ENCODE measurements around the gene KLF8. TPM values are rescaled to one million over a fixed set of nuclear protein-coding genes. Genes with fewer than 3 reads are reported as not detected.
A peak's percentile ranks its signal among the peaks of the same experiment; 100 is the strongest.

The KLF8 gene
- total and polyA plus RNA-seq, 9 donors: 2.3 to 6.9 (median 4.2) TPM

GRCh38 chrX:56231537-56232090 lies 542 bp upstream of the KLF8 start:
- DNase-seq: peak; percentile 50

GRCh38 chrX:56233100-56233499 lies 944 bp downstream of the KLF8 start:
- Histone ChIP-seq H3K9me3 (replicated peaks; ENCODE audit: control insufficient read depth, low read depth, low read length) (no peaks in the 10 kb centered on the region), H3K27me3 (ENCODE audit: control insufficient read depth, insufficient read depth, low read length) (peaks cover 27% of the 10 kb centered on the region), H3K36me3 (ENCODE audit: control insufficient read depth, insufficient read depth, low read length) (no peaks in the 10 kb centered on the region), H3K27ac (ENCODE audit: low read length) (peak overlapping the region; percentile 59), H3K4me1 (ENCODE audit: control insufficient read depth, insufficient read depth, low read length) (peaks cover 4% of the 10 kb centered on the region), H3K4me3 (ENCODE audit: low read length) (peak overlapping the region; percentile 47)
- peak; percentile 23 for DNase-seq
- WGBS (ENCODE audit: insufficient coverage): no CpG with 5 or more reads among the region's 17 CpGs

More at GRCh38 chrX:56231537-56232090, 542 bp upstream of the KLF8 start:
- 59% methylated on average over 3 of the region's 10 CpGs for WGBS (ENCODE audit: insufficient coverage)
- no peaks in the 10 kb centered on the region for H3K36me3 ChIP-seq (ENCODE audit: control insufficient read depth, insufficient read depth, low read length)
- peak overlapping the region; percentile 47 for H3K4me3 ChIP-seq (ENCODE audit: low read length)
- H3K27me3 ChIP-seq (ENCODE audit: control insufficient read depth, insufficient read depth, low read length): peaks cover 30% of the 10 kb centered on the region
- H3K9me3 ChIP-seq (replicated peaks; ENCODE audit: control insufficient read depth, low read depth, low read length): no peaks in the 10 kb centered on the region
- H3K4me1 ChIP-seq (ENCODE audit: control insufficient read depth, insufficient read depth, low read length): peaks cover 4% of the 10 kb centered on the region
- H3K27ac ChIP-seq (ENCODE audit: low read length): peak overlapping the region; percentile 20

GRCh38 chrX:56233682-56234081 lies 1.5 kb downstream of the KLF8 start:
- Histone ChIP-seq H3K4me1 (ENCODE audit: control insufficient read depth, insufficient read depth, low read length) (peaks cover 4% of the 10 kb centered on the region), H3K9me3 (replicated peaks; ENCODE audit: control insufficient read depth, low read depth, low read length) (no peaks in the 10 kb centered on the region), H3K4me3 (ENCODE audit: low read length) (peak overlapping the region; percentile 47), H3K36me3 (ENCODE audit: control insufficient read depth, insufficient read depth, low read length) (no peaks in the 10 kb centered on the region), H3K27me3 (ENCODE audit: control insufficient read depth, insufficient read depth, low read length) (peaks cover 27% of the 10 kb centered on the region), H3K27ac (ENCODE audit: low read length) (peak overlapping the region; percentile 59)
- peak; percentile 64 for DNase-seq
- WGBS (ENCODE audit: insufficient coverage): 14% methylated on average over 6 of the region's 8 CpGs

GRCh38 chrX:56248492-56248891 lies 16.3 kb downstream of the KLF8 start:
- no peaks in the 10 kb centered on the region for H3K9me3 ChIP-seq (replicated peaks; ENCODE audit: control insufficient read depth, low read depth, low read length)
- no peak overlapping the region for H3K4me3 ChIP-seq (ENCODE audit: low read length)
- H3K4me1 ChIP-seq (ENCODE audit: control insufficient read depth, insufficient read depth, low read length): no peaks in the 10 kb centered on the region
- WGBS (ENCODE audit: insufficient coverage): 0% methylated on average over 1 of the region's 5 CpGs
- no peak overlapping the region for H3K27ac ChIP-seq (ENCODE audit: low read length)
- peak; percentile 58 for DNase-seq
- H3K36me3 ChIP-seq (ENCODE audit: control insufficient read depth, insufficient read depth, low read length): no peaks in the 10 kb centered on the region
- peaks cover 2% of the 10 kb centered on the region for H3K27me3 ChIP-seq (ENCODE audit: control insufficient read depth, insufficient read depth, low read length)

- WGBS (ENCODE audit: insufficient coverage): 75% methylated on average over 7 of the region's 10 CpGs
- Histone ChIP-seq H3K27ac (ENCODE audit: low read length) (no peak overlapping the region), H3K36me3 (ENCODE audit: control insufficient read depth, insufficient read depth, low read length) (no peaks in the 10 kb centered on the region), H3K27me3 (ENCODE audit: control insufficient read depth, insufficient read depth, low read length) (peaks cover 5% of the 10 kb centered on the region), H3K9me3 (replicated peaks; ENCODE audit: control insufficient read depth, low read depth, low read length) (no peaks in the 10 kb centered on the region), H3K4me3 (ENCODE audit: low read length) (no peak overlapping the region), H3K4me1 (ENCODE audit: control insufficient read depth, insufficient read depth, low read length) (no peaks in the 10 kb centered on the region)
- DNase-seq: no peak
Measured at GRCh38 chrX:56253832-56254703, 21.9 kb downstream of the KLF8 start.

GRCh38 chrX:56268888-56269287 lies 36.7 kb downstream of the KLF8 start:
- Histone ChIP-seq H3K27ac (ENCODE audit: low read length) (no peak overlapping the region), H3K4me3 (ENCODE audit: low read length) (no peak overlapping the region), H3K36me3 (ENCODE audit: control insufficient read depth, insufficient read depth, low read length) (peaks cover 3% of the 10 kb centered on the region), H3K27me3 (ENCODE audit: control insufficient read depth, insufficient read depth, low read length) (peaks cover 6% of the 10 kb centered on the region), H3K4me1 (ENCODE audit: control insufficient read depth, insufficient read depth, low read length) (no peaks in the 10 kb centered on the region), H3K9me3 (replicated peaks; ENCODE audit: control insufficient read depth, low read depth, low read length) (no peaks in the 10 kb centered on the region)
- DNase-seq: no peak
- WGBS (ENCODE audit: insufficient coverage): no CpG with 5 or more reads among the region's 1 CpG

GRCh38 chrX:56278692-56279091 lies 46.5 kb downstream of the KLF8 start:
- whole genome bisulfite sequencing (ENCODE audit: insufficient coverage): no CpG with 5 or more reads among the region's 1 CpG
- no peak overlapping the region for H3K27ac ChIP-seq (ENCODE audit: low read length)
- H3K27me3 ChIP-seq (ENCODE audit: control insufficient read depth, insufficient read depth, low read length): peaks cover 12% of the 10 kb centered on the region

GRCh38 chrX:56279863-56280262 lies 47.7 kb downstream of the KLF8 start:
- Histone ChIP-seq H3K27me3 (ENCODE audit: control insufficient read depth, insufficient read depth, low read length) (peaks cover 15% of the 10 kb centered on the region), H3K27ac (ENCODE audit: low read length) (no peak overlapping the region), H3K9me3 (replicated peaks; ENCODE audit: control insufficient read depth, low read depth, low read length) (no peaks in the 10 kb centered on the region), H3K4me1 (ENCODE audit: control insufficient read depth, insufficient read depth, low read length) (no peaks in the 10 kb centered on the region), H3K4me3 (ENCODE audit: low read length) (no peak overlapping the region), H3K36me3 (ENCODE audit: control insufficient read depth, insufficient read depth, low read length) (no peaks in the 10 kb centered on the region)
- 80% methylated on average over 1 of the region's 2 CpGs for WGBS (ENCODE audit: insufficient coverage)
- DNase-seq: no peak

More at GRCh38 chrX:56278692-56279091, 46.5 kb downstream of the KLF8 start:
- no peak for DNase-seq
- Histone ChIP-seq H3K36me3 (ENCODE audit: control insufficient read depth, insufficient read depth, low read length) (no peaks in the 10 kb centered on the region), H3K9me3 (replicated peaks; ENCODE audit: control insufficient read depth, low read depth, low read length) (no peaks in the 10 kb centered on the region), H3K4me1 (ENCODE audit: control insufficient read depth, insufficient read depth, low read length) (no peaks in the 10 kb centered on the region), H3K4me3 (ENCODE audit: low read length) (no peak overlapping the region)

- Histone ChIP-seq H3K9me3 (replicated peaks; ENCODE audit: control insufficient read depth, low read depth, low read length) (no peaks in the 10 kb centered on the region), H3K4me1 (ENCODE audit: control insufficient read depth, insufficient read depth, low read length) (no peaks in the 10 kb centered on the region), H3K27me3 (ENCODE audit: control insufficient read depth, insufficient read depth, low read length) (peaks cover 13% of the 10 kb centered on the region), H3K4me3 (ENCODE audit: low read length) (no peak overlapping the region), H3K27ac (ENCODE audit: low read length) (no peak overlapping the region), H3K36me3 (ENCODE audit: control insufficient read depth, insufficient read depth, low read length) (no peaks in the 10 kb centered on the region)
- DNase-seq: peak; percentile 13
Measured at GRCh38 chrX:56281789-56282188, 49.6 kb downstream of the KLF8 start.

- Histone ChIP-seq H3K36me3 (ENCODE audit: control insufficient read depth, insufficient read depth, low read length) (no peaks in the 10 kb centered on the region), H3K27me3 (ENCODE audit: control insufficient read depth, insufficient read depth, low read length) (peaks cover 6% of the 10 kb centered on the region), H3K4me3 (ENCODE audit: low read length) (no peak overlapping the region), H3K27ac (ENCODE audit: low read length) (no peak overlapping the region), H3K9me3 (replicated peaks; ENCODE audit: control insufficient read depth, low read depth, low read length) (no peaks in the 10 kb centered on the region), H3K4me1 (ENCODE audit: control insufficient read depth, insufficient read depth, low read length) (no peaks in the 10 kb centered on the region)
- 71% methylated on average over 9 of the region's 13 CpGs for WGBS (ENCODE audit: insufficient coverage)
- no peak for DNase-seq
Measured at GRCh38 chrX:56284269-56284668, 52.1 kb downstream of the KLF8 start.

All from muscle of leg (tissue), 11 donors.